Keratinocyte (primary cell): ENCODE results near the gene CDC34. TPM values are rescaled to one million over a fixed set of nuclear protein-coding genes. Genes with fewer than 3 reads are reported as not detected.

ENCODE experiments used
- DNase-seq: peaks from one replicate; pipeline ENCODE4 v3.0.0-alpha.2; 2011; ENCODE audit warnings: low read depth, missing footprints, low spot score
- FAIRE-seq: peaks from 2 replicates; lab custom pipeline; 2011; peaks lifted over from hg19 to GRCh38; lab: Jason Lieb, UNC
- H2AFZ ChIP-seq: 2 replicates; pipeline ENCODE4 v1.6.0; 2012; ENCODE audit warnings: low read length, control low read depth, inconsistent platforms; ENCODE audit not compliant: control insufficient read depth
- H3K27ac ChIP-seq: 2 replicates; pipeline ENCODE4 v1.5.1; 2011; ENCODE audit warnings: low read length; ENCODE audit not compliant: control insufficient read depth, insufficient read depth
- H3K27me3 ChIP-seq: 3 replicates; pipeline ENCODE4 v1.6.0; 2011; ENCODE audit warnings: low read length; ENCODE audit not compliant: control insufficient read depth, insufficient read depth; ENCODE audit errors: extremely low read depth
- H3K36me3 ChIP-seq, 2 experiments: 2 replicates in 1 of 2; 3 replicates in 1 of 2; pipeline ENCODE4 v1.5.1; 2011; ENCODE audit warnings: low read length in 2 of 2, mild to moderate bottlenecking in 1 of 2; ENCODE audit not compliant: control insufficient read depth in 2 of 2, insufficient read depth in 2 of 2; ENCODE audit errors: extremely low read depth in 1 of 2
- H3K4me1 ChIP-seq: 3 replicates; pipeline ENCODE4 v1.5.1; 2011; ENCODE audit warnings: low read length; ENCODE audit not compliant: control insufficient read depth, insufficient read depth; ENCODE audit errors: extremely low read depth
- H3K4me2 ChIP-seq: 3 replicates; pipeline ENCODE4 v1.6.0; 2011; ENCODE audit warnings: low read depth, low read length; ENCODE audit not compliant: control insufficient read depth, insufficient read depth; ENCODE audit errors: extremely low read depth
- H3K4me3 ChIP-seq, 3 experiments: fragments of 200-600 bp in 1 of 3; sonication (generic) in 1 of 3; 2 replicates in 2 of 3; 3 replicates in 1 of 3; pipeline ENCODE4 v1.5.1; 2011 to 2016; ENCODE audit warnings: low read length in 3 of 3, mild to moderate bottlenecking in 3 of 3, control low read depth in 2 of 3, inconsistent platforms in 1 of 3, low read depth in 1 of 3, mixed read lengths in 1 of 3, mixed run types in 1 of 3, moderate library complexity in 1 of 3; ENCODE audit not compliant: control insufficient read depth in 2 of 3, insufficient read depth in 2 of 3; ENCODE audit errors: extremely low read depth in 1 of 3
- H3K79me2 ChIP-seq: 2 replicates; pipeline ENCODE4 v1.6.0; 2012; ENCODE audit warnings: low read length; ENCODE audit not compliant: control insufficient read depth, insufficient read depth
- H3K9ac ChIP-seq: 3 replicates; pipeline ENCODE4 v1.6.0; 2011; ENCODE audit warnings: low read length; ENCODE audit not compliant: control insufficient read depth, insufficient read depth; ENCODE audit errors: extremely low read depth
- H3K9me1 ChIP-seq: 3 replicates; pipeline ENCODE4 v1.6.0; 2011; ENCODE audit warnings: low read length; ENCODE audit not compliant: control insufficient read depth, insufficient read depth; ENCODE audit errors: extremely low read depth
- H3K9me3 ChIP-seq: 2 replicates; pipeline ENCODE4 v1.5.1; 2012; ENCODE audit warnings: low read depth, low read length; ENCODE audit not compliant: control insufficient read depth
- H4K20me1 ChIP-seq: 3 replicates; pipeline ENCODE4 v1.6.0; 2011; ENCODE audit warnings: low read length; ENCODE audit not compliant: control insufficient read depth, insufficient read depth; ENCODE audit errors: extremely low read depth
- CTCF ChIP-seq, 3 experiments: IDR thresholded peaks in 1 of 3; conservative IDR thresholded peaks in 1 of 3; optimal IDR thresholded peaks in 1 of 3; 2 replicates in 2 of 3; 3 replicates in 1 of 3; pipeline versions ENCODE3 to v1.5.1; 2011; ENCODE audit warnings: low read length in 3 of 3, mild to moderate bottlenecking in 3 of 3, moderate library complexity in 2 of 3, control low read depth in 1 of 3, inconsistent platforms in 1 of 3; ENCODE audit not compliant: insufficient read depth in 2 of 3; ENCODE audit errors: extremely low read depth in 1 of 3
- EZH2 ChIP-seq: IDR thresholded peaks from one replicate; pipeline ENCODE4 v1.6.1; 2012; ENCODE audit warnings: inconsistent platforms, mild to moderate bottlenecking, low read length, moderate library complexity
- dilution Hi-C: fragments of 300-500 bp; cut with MboI; formaldehyde crosslinking; loops from one replicate; pipeline ENCODE4 v1.7.0; 2020; ENCODE audit warnings: low sequenced_read_pairs; ENCODE audit not compliant: extremely low pct_ligation_motif_present
- polyA plus RNA-seq, 5 experiments: library from polyadenylated mRNA; depleted of rRNA in 3 of 5; stranded (reverse) in 3 of 5; stranded (forward) in 1 of 5; unstranded in 1 of 5; fragments of >200 nt; gene quantifications; 1 replicate in 1 of 5; 2 replicates in 3 of 5; 3 replicates in 1 of 5; pipeline versions ENCODE4 v1.2.1 to v1.2.3, GENCODE V29; 2011 to 2012; ENCODE audit warnings: missing spikeins in 2 of 5, low read depth in 1 of 5, low replicate concordance in 1 of 5

The CDC34 gene
- polyA plus RNA-seq, 1 donor (not counting 4 experiments of a cell fraction or from before 2014, with no cell fraction given), result 47.5 TPM

GRCh38 chr19:525857-526419, 5.6 kb upstream of the CDC34 start:
- no peak overlapping the region for H3K4me3 ChIP-seq
- H3K4me1 ChIP-seq, result no peaks in the 10 kb centered on the region
- H3K9me1 ChIP-seq, result no peaks in the 10 kb centered on the region
- FAIRE-seq (no peak), DNase-seq (no peak)
- no peaks in the 10 kb centered on the region for H3K9me3 ChIP-seq
- H3K27ac ChIP-seq, result no peak overlapping the region
- no peak overlapping the region for H2AFZ ChIP-seq
- dilution Hi-C loops, result no loop called here
- H4K20me1 ChIP-seq, result no peaks in the 10 kb centered on the region
- no peaks in the 10 kb centered on the region for H3K79me2 ChIP-seq
- H3K27me3 ChIP-seq, result peaks cover 4% of the 10 kb centered on the region
- TF ChIP-seq EZH2, result no peak
- TF ChIP-seq CTCF (optimal IDR thresholded peaks at IDR 0.05 in 1 of 3, IDR thresholded peaks at IDR 0.05 in 1 of 3, conservative IDR thresholded peaks at IDR 0.05 in 1 of 3; ENCODE audit: extremely low read depth in 1 of 3, insufficient read depth in 2 of 3, low read length in 3 of 3), result no peak
- no peak overlapping the region for H3K9ac ChIP-seq
- no peak overlapping the region for H3K4me2 ChIP-seq
- no peaks in the 10 kb centered on the region for H3K36me3 ChIP-seq

- peak overlapping the region; percentile 92 for H2AFZ ChIP-seq
- H3K27ac ChIP-seq, result no peak overlapping the region
- TF ChIP-seq CTCF (optimal IDR thresholded peaks at IDR 0.05 in 1 of 3, IDR thresholded peaks at IDR 0.05 in 1 of 3, conservative IDR thresholded peaks at IDR 0.05 in 1 of 3; ENCODE audit: extremely low read depth in 1 of 3, insufficient read depth in 2 of 3, low read length in 3 of 3), result no peak
- no peak for TF ChIP-seq EZH2
- H3K4me1 ChIP-seq, result peaks cover 13% of the 10 kb centered on the region
- dilution Hi-C loops, result no loop called here
- no peaks in the 10 kb centered on the region for H3K9me3 ChIP-seq
- H3K9ac ChIP-seq, result peak overlapping the region; percentile 74
- peaks cover 4% of the 10 kb centered on the region for H3K9me1 ChIP-seq
- H3K4me2 ChIP-seq, result peak overlapping the region; percentile 80
- H3K4me3 ChIP-seq, result peak overlapping the region; percentile 67 to 83 (median 76)
- H3K27me3 ChIP-seq, result peaks cover 2% of the 10 kb centered on the region
- H3K79me2 ChIP-seq, result peaks cover 36% of the 10 kb centered on the region
- peaks cover 17% of the 10 kb centered on the region for H4K20me1 ChIP-seq
- FAIRE-seq (no peak), DNase-seq (no peak)
- H3K36me3 ChIP-seq, result peaks cover 3 to 6% of the 10 kb centered on the region in 2 experiments
Observed at GRCh38 chr19:530134-531008, 1.2 kb upstream of the CDC34 start.
